PC-3 (cell line): ENCODE results near the gene SIX2. TPM values are rescaled to one million over a fixed set of nuclear protein-coding genes. Genes with fewer than 3 reads are reported as not detected.

Source experiments
- ATAC-seq: fragments of 200-7000 bp; cut with Tn5 transposase; 2 replicates; pipeline ENCODE4 v1.9.1; 2020; ENCODE audit warnings: mild to moderate bottlenecking, moderate library complexity
- BruUV-seq: library from RNA; stranded (reverse); fragments of 400-500 nt; replicated peaks from 2 replicates; lab custom pipeline; 2021; lab: Mats Ljungman, UMichigan
- CTCF ChIA-PET: fragments of 300-600 bp; sonication (Branson Sonifier 250); formaldehyde crosslinking; loops from one replicate; lab custom pipeline; 2022; ENCODE audit warnings: antibody characterized with exemption; lab: Charles Lee
- POLR2A ChIA-PET: fragments of 300-600 bp; sonication (Branson Sonifier 250); formaldehyde crosslinking; loops from one replicate; lab custom pipeline; 2022; ENCODE audit warnings: antibody characterized with exemption; ENCODE audit not compliant: unreplicated experiment; lab: Charles Lee
- DNase-seq: peaks from one replicate; pipeline ENCODE4 v3.0.0-alpha.2; 2015
- H2AFZ ChIP-seq: fragments of 300-600 bp; sonication (generic); 2 replicates; pipeline ENCODE4 v1.6.0; 2016; ENCODE audit warnings: antibody characterized with exemption, low read length
- H3F3A ChIP-seq: fragments of 300-600 bp; sonication (generic); one replicate; pipeline ENCODE4 v1.6.0; 2017; ENCODE audit warnings: antibody characterized with exemption, low read length, control low read depth, mild to moderate bottlenecking; ENCODE audit not compliant: unreplicated experiment
- H3K27ac ChIP-seq: fragments of 300-600 bp; sonication (generic); 2 replicates; pipeline ENCODE4 v1.5.1; 2016; ENCODE audit warnings: mild to moderate bottlenecking, low read length
- H3K27me3 ChIP-seq: fragments of 300-600 bp; sonication (generic); 2 replicates; pipeline ENCODE4 v1.6.1; 2016; ENCODE audit warnings: low read length, mixed read lengths
- H3K36me3 ChIP-seq: fragments of 300-600 bp; sonication (generic); 2 replicates; pipeline ENCODE4 v1.6.1; 2016; ENCODE audit warnings: low read depth, mixed run types, low read length, mixed read lengths
- H3K4me1 ChIP-seq: fragments of 300-600 bp; sonication (generic); 2 replicates; pipeline ENCODE4 v1.5.1; 2016; ENCODE audit warnings: low read length; ENCODE audit not compliant: insufficient read depth
- H3K4me2 ChIP-seq: fragments of 300-600 bp; sonication (generic); 2 replicates; pipeline ENCODE4 v1.6.0; 2016; ENCODE audit warnings: low read length
- H3K4me3 ChIP-seq: fragments of 300-600 bp; sonication (generic); 2 replicates; pipeline ENCODE4 v1.5.1; 2016; ENCODE audit warnings: mild to moderate bottlenecking, low read length, mixed read lengths
- H3K79me2 ChIP-seq: fragments of 300-600 bp; sonication (generic); 2 replicates; pipeline ENCODE4 v1.6.1; 2017; ENCODE audit warnings: low read length, mixed read lengths
- H3K9ac ChIP-seq: fragments of 300-600 bp; sonication (generic); 2 replicates; pipeline ENCODE4 v1.6.0; 2016; ENCODE audit warnings: mild to moderate bottlenecking, low read length
- H3K9me2 ChIP-seq: fragments of 300-600 bp; sonication (generic); replicated peaks from 2 replicates; pipeline ENCODE4 v1.6.1; 2016; ENCODE audit warnings: mixed run types, low read length, mixed read lengths
- H3K9me3 ChIP-seq: fragments of 300-600 bp; sonication (generic); 2 replicates; pipeline ENCODE4 v1.6.1; 2016; ENCODE audit warnings: low read length, mixed read lengths
- H4K20me1 ChIP-seq: fragments of 300-600 bp; sonication (generic); 2 replicates; pipeline ENCODE4 v1.6.1; 2016; ENCODE audit warnings: low read length, mixed read lengths
- CTCF ChIP-seq: fragments of 300-600 bp; sonication (generic); conservative IDR thresholded peaks from 2 replicates; pipeline ENCODE4 v1.5.1; 2017; ENCODE audit warnings: antibody characterized with exemption, low read depth, mild to moderate bottlenecking, low read length
- EZH2 ChIP-seq: fragments of 300-600 bp; sonication (generic); IDR thresholded peaks from one replicate; pipeline ENCODE4 v1.6.1; 2017; ENCODE audit warnings: antibody characterized with exemption, mild to moderate bottlenecking, low read length; ENCODE audit not compliant: unreplicated experiment
- EZH2phosphoT487 ChIP-seq: fragments of 300-600 bp; sonication (generic); IDR thresholded peaks from 2 replicates; pipeline ENCODE4 v1.6.1; 2018; ENCODE audit warnings: mild to moderate bottlenecking, antibody characterized with exemption, low read length, borderline replicate concordance
- intact Hi-C: fragments of 100-400 bp; cut with micrococcal nuclease; formaldehyde crosslinking; loops from 2 replicates; pipeline ENCODE4 v1.9.0; 2023
- total RNA-seq: library from RNA; depleted of rRNA; stranded (reverse); fragments of >200 nt; gene quantifications from 2 replicates; pipeline ENCODE4 v1.2.3, GENCODE V29; 2014

Gene SIX2
- total RNA-seq, 1 experiment from 2014 or later: 27.9 TPM

- no peak overlapping the region for H3K9ac ChIP-seq
- no peaks in the 10 kb centered on the region for H3K27me3 ChIP-seq
- no peak overlapping the region for H3K27ac ChIP-seq
- no peak overlapping the region for H3K4me2 ChIP-seq
- no peak for TF ChIP-seq EZH2phosphoT487
- TF ChIP-seq EZH2: no peak
- no peak for TF ChIP-seq CTCF
- BruUV-seq: no TSS peak
- H4K20me1 ChIP-seq: no peaks in the 10 kb centered on the region
- H3K79me2 ChIP-seq: no peaks in the 10 kb centered on the region
- H3K4me1 ChIP-seq: peaks cover 5% of the 10 kb centered on the region
- no peak overlapping the region for H3K4me3 ChIP-seq
- no peak overlapping the region for H2AFZ ChIP-seq
- no peaks in the 10 kb centered on the region for H3K9me3 ChIP-seq
- ChIA-PET CTCF (no interaction called here), POLR2A (no interaction called here)
- no peaks in the 10 kb centered on the region for H3K9me2 ChIP-seq
- ATAC-seq: no peak
- no peaks in the 10 kb centered on the region for H3F3A ChIP-seq
- intact Hi-C loops: no loop called here
- DNase-seq: no peak
- H3K36me3 ChIP-seq: no peaks in the 10 kb centered on the region
These were observed 11.2 kb upstream of the SIX2 start for GRCh38 chr2:45020439-45020838.

GRCh38 chr2:45018023-45018422 is 8.8 kb upstream of the SIX2 start:
- Histone ChIP-seq H3K4me3 (no peak overlapping the region), H3K27ac (no peak overlapping the region), H3K9me3 (no peaks in the 10 kb centered on the region), H3K9me2 (no peaks in the 10 kb centered on the region), H3K4me1 (no peaks in the 10 kb centered on the region), H3F3A (no peaks in the 10 kb centered on the region), H2AFZ (no peak overlapping the region), H3K36me3 (no peaks in the 10 kb centered on the region), H4K20me1 (no peaks in the 10 kb centered on the region), H3K79me2 (no peaks in the 10 kb centered on the region), H3K27me3 (no peaks in the 10 kb centered on the region), H3K4me2 (no peak overlapping the region), H3K9ac (no peak overlapping the region)
- TF ChIP-seq EZH2phosphoT487 (no peak), EZH2 (no peak), CTCF (no peak)
- no peak for DNase-seq
- CTCF ChIA-PET: no interaction called here
- BruUV-seq: no TSS peak
- POLR2A ChIA-PET: no interaction called here
- no peak for ATAC-seq
- intact Hi-C loops: no loop called here

GRCh38 chr2:45014831-45015230 is 5.6 kb upstream of the SIX2 start:
- no peak for TF ChIP-seq CTCF
- TF ChIP-seq EZH2phosphoT487: no peak
- no peak for TF ChIP-seq EZH2
- Histone ChIP-seq H3K9ac (no peak overlapping the region), H3K4me1 (peaks cover 11% of the 10 kb centered on the region; the same call in 1 of the 2 replicates), H4K20me1 (no peaks in the 10 kb centered on the region), H2AFZ (no peak overlapping the region), H3K79me2 (no peaks in the 10 kb centered on the region), H3K27me3 (no peaks in the 10 kb centered on the region), H3K9me2 (no peaks in the 10 kb centered on the region), H3K27ac (no peak overlapping the region), H3K9me3 (no peaks in the 10 kb centered on the region), H3F3A (no peaks in the 10 kb centered on the region), H3K4me2 (no peak overlapping the region), H3K36me3 (no peaks in the 10 kb centered on the region), H3K4me3 (no peak overlapping the region)
- no peak for DNase-seq
- no peak for ATAC-seq
- no TSS peak for BruUV-seq
- CTCF ChIA-PET: no interaction called here
- intact Hi-C loops: no loop called here
- POLR2A ChIA-PET: no interaction called here
